Measurements from ENCODE around the gene MCHR1. TPM values are rescaled to one million over a fixed set of nuclear protein-coding genes. Genes with fewer than 3 reads are reported as not detected.

Gene MCHR1
- polyA plus RNA-seq, 4 donors, result 0.18 to 0.29 (median 0.21) TPM

DNA sequence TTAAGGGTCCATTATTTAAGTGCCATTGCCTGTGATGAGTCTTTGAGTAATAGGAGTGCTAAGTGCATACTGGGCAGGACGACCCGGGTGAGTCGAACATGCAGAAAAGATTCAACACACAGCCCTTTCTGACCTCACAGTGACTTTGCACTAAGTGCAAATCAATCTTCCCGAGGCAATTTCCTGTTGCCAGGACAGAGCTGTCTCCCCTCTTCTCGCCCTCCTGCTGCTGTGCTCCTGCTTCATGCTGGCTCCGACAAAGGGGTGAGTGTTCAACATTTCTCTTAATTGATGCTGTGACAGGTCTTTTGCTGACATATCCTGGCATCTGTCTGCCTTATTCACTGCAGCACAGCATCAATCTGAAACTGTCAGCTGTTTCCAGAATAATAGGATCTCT, 42.0 kb downstream of the MCHR1 start:
- DNase-seq (ENCODE audit: low read depth in 4 of 4, low spot score in 3 of 4), result no peak

DNA sequence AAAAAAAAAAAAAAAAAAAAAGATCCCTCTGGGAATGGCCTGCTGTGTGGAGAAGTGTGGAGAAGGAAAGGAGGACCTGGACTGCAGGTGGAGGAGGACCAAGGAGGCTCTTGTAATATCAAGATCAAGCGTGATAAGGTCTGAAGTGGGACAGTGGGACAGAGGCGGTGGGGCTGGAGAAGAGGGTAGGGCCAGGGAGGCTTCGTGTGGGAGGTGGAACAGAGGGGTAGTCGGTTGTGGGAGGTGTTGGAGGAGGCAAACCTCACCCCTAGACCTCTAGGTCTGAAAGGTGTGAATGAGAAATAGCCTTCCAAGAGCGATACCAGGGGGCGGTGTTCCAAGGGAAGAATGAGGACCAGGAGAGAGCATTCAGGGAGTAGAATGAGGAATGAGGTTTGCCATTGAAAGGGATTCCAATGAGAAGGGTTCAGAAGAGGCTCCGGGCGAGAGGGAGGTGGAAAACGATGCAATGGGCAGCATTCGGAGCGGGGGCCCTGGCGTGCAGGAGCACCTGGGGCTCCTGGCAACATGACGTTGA, 44.2 kb downstream of the MCHR1 start:
- no peak for DNase-seq (ENCODE audit: low read depth in 4 of 4, low spot score in 3 of 4)

DNA sequence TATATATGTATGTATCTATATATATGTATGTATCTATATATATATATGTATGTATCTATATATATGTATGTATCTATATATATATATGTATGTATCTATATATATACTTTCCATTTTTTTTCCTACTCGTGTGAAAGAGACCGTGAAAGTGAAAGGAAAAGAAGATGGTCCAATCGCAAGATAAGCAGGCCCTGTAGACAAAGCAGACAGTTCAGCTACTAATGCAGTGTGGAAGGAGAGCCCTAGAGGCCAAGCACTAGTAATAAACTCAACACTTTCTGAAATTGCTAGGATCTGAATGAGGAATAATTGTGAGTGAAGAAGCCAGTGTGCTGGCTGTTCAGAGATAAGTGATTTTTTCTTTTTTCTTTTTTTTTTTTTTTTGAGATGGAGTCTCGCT, 47.2 kb downstream of the MCHR1 start:
- DNase-seq (ENCODE audit: low read depth in 4 of 4, low spot score in 3 of 4), result no peak

DNA sequence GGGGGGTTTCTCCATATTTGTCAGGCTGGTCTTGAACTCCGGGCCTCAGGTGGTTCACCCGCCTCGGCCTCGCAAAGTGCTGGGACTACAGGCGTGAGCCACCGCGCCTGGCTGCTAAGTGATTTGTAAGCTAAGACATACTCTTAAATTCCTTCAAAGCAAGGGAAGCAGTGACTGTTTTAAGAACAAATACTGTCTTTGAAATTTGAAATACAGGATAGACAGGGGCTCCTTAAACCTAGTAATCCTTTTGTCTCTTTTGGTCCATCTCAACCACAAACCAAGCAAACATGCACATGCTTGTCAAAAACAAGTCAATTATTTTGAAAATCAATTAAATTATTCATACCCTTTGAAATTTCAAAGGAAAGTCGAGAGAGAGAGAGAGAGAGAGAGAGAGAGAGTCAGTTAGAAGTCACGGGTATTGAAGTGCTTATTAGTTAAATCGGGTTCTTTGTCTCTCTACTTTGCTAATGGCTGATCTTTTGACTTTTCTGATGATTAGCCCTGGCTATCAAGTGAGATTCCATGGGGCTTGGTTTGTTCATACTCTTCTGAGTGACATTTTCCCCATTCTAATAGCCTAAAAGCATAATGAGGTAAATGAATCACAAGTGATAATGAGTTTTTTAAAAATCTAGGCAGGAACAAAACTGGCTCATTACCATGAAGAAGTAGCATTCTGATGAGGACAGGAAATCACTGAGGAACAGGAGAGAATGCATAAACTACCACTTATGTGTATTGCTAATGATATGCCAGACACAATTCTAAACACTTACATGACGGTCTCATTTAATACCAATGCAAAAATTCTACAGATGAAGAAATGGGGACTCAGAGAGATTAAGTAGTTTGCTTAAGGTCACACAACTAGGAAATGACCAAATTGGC, 48.0 kb downstream of the MCHR1 start:
- no peak for DNase-seq (ENCODE audit: low read depth in 4 of 4, low spot score in 3 of 4)

DNA sequence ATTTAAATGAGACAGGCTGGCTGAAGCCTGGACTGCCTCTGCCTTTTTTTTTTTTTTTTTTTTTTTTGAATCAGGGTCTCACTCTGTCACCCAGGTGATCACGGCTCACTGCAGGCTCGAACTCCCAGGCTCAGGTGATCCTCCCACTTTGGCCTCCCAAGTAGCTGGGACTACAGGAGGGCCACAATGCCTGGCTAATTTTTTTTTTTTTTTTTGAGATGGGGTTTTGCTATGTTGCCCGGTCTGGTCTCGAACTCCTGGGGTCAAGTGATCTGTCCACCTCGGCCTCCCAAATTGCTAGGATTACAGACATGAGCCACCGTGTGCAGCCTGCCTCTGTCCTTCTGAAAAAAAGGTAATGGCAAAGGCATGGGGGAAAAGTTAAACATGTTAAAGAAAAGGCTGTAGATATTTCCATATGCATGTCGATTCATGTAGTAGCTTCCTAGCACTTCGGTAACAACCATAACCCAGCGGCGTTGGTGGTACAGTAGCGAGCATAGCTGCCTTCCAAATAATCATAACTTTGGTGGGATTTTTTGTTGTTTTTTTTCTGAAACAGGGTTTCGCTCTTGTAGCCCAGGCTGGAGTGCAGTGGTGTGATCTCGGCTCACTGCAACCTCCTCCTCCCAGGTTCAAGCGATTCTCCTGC, 48.8 kb downstream of the MCHR1 start:
- no peak for DNase-seq (ENCODE audit: low read depth in 4 of 4, low spot score in 3 of 4)

DNA sequence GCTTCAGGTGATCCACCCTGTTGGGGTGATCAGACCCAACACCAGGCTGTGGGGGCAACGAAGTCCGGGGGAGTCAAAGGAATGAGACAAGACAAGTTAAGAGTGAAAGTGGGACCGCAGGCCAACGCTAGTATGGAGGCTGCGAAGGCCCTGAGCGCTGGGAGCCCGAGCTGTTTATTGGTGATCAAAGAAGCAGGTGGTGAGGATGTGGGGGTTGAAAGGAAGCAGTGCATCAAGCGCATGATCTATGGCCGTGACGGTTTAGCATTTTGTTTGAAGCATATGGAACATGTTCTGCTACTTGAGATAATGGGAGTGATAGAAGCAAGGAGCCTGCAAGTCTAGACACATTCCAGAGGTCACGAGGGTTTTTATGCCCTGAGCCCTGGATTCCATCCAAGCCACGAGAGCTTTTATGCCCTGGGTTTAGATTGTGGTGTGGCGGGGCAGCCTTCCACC, 49.5 kb downstream of the MCHR1 start:
- DNase-seq (ENCODE audit: low read depth in 4 of 4, low spot score in 3 of 4), result no peak

DNA sequence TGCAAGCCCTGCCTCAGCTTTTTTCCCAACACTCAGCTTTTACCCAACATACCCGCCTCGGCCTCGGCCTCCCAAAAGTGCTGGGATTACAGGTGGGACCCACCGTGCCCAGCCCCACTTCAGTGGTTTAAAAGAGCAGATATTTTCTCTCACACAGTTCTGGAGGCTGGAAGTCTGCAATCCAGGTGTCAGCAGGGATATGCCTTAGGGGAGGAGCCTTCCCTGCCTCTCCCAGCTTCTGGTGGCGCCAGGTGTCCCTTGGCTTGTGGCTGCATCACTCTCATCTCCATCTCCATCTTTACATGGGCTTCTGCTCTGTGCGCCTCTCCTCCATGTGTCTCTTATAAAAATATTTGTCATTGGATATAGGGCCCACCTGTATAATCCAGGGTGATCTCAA, 50.0 kb downstream of the MCHR1 start:
- no peak for DNase-seq (ENCODE audit: low read depth in 4 of 4, low spot score in 3 of 4)

Other genes with a start within 250 kb of the MCHR1 start
- 10 to 100 TPM; 20.2 to 31.3 (median 22.6) TPM for gene MRTFA, start 42.8 kb upstream of the MCHR1 start, polyA plus RNA-seq (ENCODE audit: insufficient read length in 4 of 4)
- 10 to 100 TPM; 29.6 to 41.7 (median 40.1) TPM for gene SLC25A17, start 139.9 kb downstream of the MCHR1 start, polyA plus RNA-seq (ENCODE audit: insufficient read length in 4 of 4)
- gene ST13, start 177.2 kb downstream of the MCHR1 start, polyA plus RNA-seq (ENCODE audit: insufficient read length in 4 of 4), result 100 to 1,000 TPM; 470 to 690 (median 582) TPM
- 10 to 100 TPM; 15.0 to 25.4 (median 18.2) TPM for gene XPNPEP3, start 177.7 kb downstream of the MCHR1 start, polyA plus RNA-seq (ENCODE audit: insufficient read length in 4 of 4)
- under 1 TPM; 0.32 to 0.81 (median 0.41) TPM for gene DNAJB7, start 182.6 kb downstream of the MCHR1 start, polyA plus RNA-seq (ENCODE audit: insufficient read length in 4 of 4)